Myocyte (in vitro differentiated cells): Measurements from ENCODE around the gene TLX1. TPM values are rescaled to one million over a fixed set of nuclear protein-coding genes. Genes with fewer than 3 reads are reported as not detected.

Experiments used
- DNase-seq: peaks from one replicate; pipeline ENCODE4 v3.0.0-alpha.2; 2012; ENCODE audit warnings: low read depth
- total RNA-seq: library from RNA; depleted of rRNA; stranded (reverse); fragments of >200 nt; gene quantifications from 2 replicates; pipeline ENCODE4 v1.2.3, GENCODE V29; 2014

The TLX1 gene
- total RNA-seq, 1 donor from 2014 or later, result not detected

DNA sequence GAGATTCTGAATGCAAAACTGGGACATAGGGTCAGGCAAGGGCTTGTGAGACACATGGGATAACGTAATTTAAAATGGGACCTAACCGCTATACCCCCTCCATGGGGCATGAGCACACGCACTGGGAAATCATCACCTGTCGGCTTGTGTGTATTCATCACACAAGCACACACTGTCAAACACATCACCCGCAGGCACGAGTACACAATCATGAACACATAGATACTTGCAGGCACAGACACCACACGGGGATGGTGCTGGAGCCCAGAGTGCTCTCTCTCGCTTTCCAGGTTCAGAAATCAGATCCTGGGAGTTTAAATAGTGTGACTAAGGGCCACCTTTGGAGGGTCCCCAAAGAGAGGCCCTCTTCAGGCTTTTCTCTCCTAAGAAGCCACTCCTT, 19.6 kb upstream of the TLX1 start:
- no peak for DNase-seq

DNA sequence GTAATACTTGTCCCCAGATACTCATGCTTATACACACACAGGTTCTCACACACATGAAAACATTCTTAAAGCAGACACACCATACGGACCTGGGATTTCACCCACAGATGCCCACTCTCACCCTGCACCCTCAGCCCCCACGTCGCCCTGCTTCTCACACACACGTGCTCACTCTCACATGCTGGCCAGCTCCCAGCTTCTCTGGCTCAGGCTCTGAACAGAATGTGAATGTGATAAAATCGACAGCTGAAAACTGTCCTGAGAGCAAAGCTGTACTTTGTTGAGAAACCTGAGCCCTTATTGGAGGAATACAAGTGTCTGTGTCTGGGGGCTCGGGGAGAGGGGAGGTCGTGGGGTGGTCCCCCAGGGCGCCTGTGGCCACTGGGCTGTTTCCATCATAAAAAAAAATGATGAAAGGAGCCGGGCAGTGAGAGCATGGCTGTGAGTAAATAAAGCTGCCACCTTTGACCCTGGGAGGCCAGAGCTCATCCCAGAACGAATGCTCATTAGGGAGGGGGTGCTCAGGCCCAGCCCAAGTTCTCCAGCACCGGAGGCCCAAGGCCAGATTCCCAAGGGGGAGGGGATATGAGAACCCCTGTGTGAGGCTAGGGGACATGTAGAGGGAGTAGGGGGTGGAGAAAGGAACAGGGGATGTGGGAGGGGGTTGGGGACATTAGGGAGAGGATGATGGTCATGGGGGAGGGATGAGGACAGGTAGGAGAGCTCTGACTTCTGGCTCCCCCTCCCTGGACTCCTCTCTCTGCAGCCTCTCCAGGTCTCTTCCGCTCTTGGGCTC, 18.1 kb upstream of the TLX1 start:
- no peak for DNase-seq

GRCh38 chr10:101113890-101114403, 17.2 kb upstream of the TLX1 start:
- DNase-seq, result no peak

- DNase-seq, result no peak
Measured at GRCh38 chr10:101114646-101115045, 16.5 kb upstream of the TLX1 start.

DNA sequence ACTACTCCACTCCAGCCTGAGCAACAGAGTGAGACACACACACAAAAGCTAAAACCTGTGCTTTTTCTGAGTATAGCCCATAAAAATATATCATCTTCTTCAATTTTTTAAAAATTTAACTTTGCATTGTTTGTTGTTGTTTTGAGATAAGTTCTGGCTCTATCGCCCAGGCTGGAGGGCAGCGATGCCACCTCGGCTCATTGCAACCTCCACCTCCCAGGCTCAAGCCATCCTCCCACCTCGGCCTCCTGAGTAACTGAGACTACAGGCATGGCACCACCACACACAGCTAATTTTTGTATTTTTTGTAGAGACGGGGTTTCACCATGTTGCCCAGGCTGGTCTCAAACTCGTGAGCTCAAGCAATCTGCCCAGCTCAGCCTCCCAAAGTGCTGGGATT, 14.3 kb upstream of the TLX1 start:
- no peak for DNase-seq

DNA sequence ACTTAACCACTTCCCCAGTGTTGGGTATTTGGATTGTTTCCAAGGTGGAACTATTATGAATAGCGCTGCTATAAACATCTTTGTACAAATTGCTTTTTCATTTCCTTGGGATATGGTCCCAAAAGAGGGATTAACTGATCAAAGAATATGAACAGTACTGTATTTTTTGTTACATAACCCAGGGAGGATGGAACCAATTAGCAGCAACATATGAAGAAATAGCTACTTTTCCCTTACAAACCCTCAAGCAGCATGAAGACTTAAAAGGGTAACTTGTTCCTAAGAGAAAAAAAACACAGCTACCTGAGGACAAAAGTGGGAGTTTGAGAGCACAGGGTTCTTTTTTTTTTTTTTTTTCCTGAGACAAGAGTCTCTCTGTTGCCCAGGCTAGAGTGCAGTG, 13.1 kb upstream of the TLX1 start:
- DNase-seq, result no peak

- DNase-seq, result no peak
Measured at GRCh38 chr10:101120520-101120883, 10.6 kb upstream of the TLX1 start.

GRCh38 chr10:101120884-101121653, 10.0 kb upstream of the TLX1 start:
- DNase-seq, result no peak

DNA sequence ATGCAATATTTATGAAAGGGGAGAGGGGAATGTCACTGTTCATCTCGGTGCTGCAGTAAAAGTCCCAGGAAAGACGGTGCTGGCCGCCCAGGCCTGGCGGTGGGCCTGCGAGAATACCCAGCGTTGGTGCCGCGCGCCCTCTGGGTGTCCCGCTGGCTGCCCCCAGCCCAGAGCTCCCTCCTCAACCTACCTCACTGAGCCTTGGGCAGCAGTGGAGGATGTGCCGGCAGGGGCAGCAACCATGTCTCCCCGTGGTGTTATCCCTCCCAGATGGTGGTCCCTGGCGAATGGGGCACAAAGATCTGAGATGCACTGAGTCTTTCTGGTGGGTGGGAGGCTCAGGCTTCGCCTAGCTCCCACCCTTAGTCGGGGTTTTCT, 9.5 kb upstream of the TLX1 start:
- DNase-seq, result no peak

DNA sequence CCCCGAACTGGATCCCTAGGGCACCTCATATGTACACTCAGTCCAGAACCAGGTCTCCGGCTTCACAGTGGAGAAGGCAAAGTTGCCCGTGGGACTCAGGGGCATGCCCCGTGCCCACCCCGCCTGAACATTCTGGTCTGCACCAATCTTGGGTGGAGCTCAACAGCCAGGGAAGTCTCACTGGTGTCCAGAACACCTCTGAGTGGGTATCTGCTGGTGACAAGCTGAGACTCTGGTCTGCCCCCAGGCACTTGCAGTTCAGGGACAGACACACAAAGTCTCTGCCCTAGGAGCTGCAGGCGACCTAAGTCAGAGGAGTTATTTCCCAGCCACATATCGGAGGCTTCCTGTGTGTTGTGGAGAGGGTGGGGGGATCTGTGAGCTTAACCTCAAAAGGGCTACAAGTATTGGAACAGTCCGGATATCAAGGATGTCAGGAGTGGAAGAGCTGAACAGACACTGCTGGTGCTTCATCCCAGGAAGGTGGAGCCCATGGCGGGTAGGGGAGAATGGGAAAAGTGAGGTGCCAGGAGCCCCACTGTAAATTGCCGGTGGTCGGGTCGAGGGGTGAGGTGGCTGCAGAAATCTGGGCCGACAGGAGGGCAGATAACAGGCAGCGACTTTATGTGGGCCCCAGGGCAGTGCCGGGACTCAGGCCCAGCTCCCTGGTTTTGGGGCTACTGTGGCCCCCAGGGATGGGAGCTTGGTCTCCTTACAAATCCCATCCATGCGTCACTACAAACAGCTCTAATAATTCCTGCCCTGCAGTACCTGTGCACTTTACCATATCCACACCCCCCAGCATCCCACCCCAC, 8.6 kb upstream of the TLX1 start:
- no peak for DNase-seq

- DNase-seq, result no peak
Measured at GRCh38 chr10:101123085-101123814, 7.8 kb upstream of the TLX1 start.

DNA sequence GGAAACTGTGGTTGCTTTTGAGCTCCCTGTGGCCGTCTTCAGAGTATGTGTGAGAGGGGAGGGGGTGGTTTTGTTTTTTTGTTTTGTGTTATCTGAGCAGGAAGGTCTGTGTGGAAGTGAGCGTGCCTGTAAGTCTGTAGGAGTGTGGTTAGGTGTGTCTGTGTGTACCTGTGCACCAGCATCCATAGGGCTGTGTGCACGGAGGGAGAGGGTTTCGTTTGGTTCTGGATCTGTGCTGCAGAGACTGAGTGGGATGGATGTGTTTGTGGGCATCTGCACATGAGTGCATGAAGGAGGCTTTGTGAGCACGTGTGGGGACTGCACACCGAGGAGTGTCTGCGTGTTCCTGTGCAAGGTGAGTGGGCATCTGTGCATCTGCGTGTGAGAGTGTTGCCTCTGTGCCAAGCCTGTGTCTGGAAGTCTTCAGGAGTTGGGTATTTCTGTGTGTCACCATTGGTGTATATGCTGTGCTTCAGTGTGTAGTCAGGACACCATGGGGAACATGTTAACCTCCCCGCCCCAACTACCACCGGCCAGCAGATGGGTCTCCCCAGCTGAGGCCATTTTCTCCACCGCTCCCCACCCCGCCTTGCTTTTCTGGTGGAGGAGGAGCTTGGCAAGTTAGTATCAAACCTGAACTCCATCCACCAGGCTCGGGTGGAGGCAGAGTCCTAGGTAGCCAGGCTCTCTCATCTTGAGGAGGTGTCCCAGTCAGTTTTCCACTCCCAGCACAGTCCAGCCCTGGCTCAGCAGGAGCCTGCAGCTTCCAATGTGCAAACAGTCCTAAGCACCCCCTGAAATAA, 7.1 kb upstream of the TLX1 start:
- no peak for DNase-seq

DNA sequence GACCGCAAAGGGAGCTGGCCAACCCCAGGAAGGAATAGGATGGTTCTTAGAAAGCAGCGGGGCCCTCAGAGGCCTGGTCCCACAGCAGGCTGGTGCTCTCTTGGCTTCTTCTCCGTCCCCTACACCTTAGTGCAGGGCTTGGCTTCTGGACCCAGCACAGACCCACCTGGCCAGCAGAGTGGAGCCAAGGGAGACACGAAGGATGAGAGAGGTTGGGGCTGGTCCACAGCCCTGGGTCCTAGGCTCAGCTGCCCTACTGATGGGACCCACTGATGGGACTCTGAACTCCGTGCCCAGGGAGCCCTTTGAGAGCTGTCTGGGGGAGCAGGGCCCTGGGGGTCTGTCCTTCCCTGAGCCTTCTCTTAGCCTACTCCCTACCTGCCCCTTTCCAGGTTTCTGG, 6.2 kb upstream of the TLX1 start:
- DNase-seq, result no peak

- DNase-seq, result no peak
Measured at GRCh38 chr10:101126684-101127628, 4.1 kb upstream of the TLX1 start.

DNA sequence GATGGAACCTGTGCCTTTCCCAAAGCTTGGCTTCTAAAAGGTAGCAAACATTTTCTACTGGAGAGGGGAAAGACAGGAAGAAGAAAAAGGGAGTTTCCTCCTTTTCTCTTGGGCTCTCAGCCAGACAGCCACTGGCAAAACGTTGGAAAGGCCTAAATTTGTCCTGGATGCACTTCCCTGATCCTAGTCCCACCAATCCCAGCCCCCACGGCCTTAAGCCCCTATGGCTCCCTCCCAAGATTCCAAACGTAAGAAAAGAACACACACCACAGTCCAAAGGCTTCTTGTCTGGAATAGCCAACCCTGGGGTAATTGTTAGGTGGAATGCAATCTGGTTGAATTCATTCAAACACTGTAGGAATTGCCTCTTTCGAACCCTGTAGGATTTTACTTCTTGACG, 959 bp upstream of the TLX1 start:
- DNase-seq, result no peak

DNA sequence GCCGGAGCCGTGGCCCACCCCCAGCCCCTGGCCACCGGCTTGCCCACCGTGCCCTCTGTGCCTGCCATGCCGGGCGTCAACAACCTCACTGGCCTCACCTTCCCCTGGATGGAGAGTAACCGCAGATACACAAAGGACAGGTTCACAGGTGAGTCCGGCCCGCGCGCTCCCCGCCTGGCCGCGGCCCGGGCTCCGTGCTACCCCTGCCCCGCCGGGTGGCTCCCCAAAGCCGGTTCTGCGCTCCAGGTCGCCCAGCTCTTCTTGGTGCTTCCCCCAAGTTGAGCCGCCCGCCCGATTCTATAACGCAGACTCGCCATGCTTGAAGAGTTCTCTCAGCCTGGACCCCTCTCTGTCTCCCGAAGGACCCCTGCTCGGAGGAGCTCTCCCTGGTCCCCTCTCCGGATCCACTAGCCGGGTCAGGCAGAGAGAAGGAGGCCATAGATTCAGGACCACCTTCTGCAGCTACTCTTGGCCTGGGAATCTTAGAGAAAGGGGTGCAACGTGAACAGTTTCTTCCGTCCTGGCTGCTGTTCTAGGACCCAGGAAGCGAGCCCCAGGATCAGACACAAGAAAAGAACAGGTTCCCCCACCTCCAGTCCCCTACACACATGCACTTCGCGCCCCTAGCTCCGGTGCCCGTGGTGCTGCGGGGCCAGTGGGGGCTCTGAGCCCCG, 999 bp downstream of the TLX1 start:
- DNase-seq, result no peak

DNA sequence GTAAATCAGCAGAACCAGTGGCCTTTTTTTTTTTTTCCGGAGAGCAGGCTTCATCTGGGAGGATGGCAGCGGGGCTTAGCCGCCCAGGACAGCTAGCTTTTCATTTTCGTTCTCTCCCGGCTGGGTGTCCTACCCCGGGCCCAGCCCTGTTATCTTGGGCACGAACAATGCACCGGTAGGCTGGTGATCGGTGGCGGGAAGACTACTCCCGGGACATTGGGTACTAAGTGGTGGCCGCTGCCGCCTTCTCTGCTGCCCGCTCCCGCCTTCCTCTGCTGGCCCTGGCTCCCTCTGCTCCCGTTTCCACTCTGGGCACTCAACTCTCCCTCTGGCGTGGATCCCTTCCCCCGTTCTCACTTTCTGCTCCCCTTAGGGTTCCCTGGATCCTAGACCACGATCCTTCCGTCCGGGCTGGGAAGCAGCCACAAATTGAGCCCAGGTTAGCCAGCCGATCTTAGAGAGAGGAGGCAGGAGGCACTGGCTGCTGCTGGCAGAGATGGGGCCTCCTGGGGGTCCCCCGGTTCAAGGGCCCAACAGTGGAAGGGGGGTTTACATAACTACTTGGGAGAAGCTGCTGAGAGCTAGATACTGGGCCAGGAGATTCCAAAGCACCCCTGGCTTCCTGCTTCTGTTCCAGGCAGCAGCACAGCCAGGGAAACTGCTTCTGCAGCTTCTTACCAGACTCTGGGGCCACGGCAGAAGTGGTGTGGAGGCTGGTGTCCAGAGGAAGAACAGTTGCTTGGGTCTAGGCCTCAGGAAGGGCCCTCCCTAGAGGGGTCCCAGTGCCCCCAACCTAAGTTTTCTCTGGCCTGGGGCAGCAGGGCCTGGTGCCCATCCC, 1.8 kb downstream of the TLX1 start:
- no peak for DNase-seq
